ENCODE data around the gene PROKR2.

The PROKR2 gene

DNA sequence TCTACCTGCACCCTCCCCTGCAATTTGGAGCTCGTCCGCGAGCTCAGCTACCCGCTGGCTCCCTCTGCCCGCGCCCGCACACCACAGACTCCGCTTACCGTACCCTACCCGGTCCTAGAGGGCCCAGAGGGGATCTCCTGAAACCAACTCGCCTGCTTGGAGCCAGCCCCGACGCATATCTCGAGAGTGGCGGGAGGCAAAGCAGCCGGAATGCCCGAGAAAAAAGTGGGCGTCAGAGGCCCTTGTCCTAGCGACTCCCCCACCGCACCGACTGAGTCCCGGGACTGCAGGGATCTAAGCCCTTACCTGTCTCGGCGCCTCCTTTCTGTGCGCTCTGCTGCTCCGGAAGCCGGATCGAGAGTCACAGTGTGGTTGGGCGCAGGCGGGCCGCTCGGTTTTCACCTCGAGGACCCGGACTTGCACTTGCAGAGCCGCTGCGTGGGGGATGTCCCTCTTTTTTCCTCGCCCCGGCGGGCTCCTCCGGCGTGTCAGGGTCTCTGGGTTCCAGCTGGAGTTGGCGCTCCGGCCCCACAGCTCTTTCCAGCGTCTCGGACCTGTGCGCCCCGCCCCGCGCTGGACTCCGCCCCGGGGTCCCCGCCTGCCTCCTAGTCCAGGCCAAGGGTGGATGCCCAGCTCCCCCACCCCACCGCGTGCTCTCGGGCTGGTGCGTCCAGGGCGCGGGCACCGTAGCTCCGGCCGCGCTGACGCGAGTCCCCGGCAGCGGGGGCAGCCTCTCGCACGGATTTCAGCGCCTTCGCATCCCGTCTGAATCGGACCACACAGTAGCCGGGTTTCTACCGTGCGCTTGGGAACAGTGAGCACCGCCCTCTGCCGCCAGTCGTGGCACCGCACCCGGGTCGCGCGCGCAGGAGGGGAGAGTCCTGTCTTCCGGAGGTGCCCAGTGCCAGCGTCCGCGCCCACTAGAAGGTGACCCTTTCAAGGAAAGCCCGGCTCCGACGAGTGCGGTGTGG, at the start of gene PROKR2:
Gene PROKR2, minus strand, starts transcription at position 767 of the 971 bp plus-strand sequence. CDS start 2,585 bp downstream, outside the sequence.
- DNase-seq (ENCODE audit: low read depth) = no peak

DNA sequence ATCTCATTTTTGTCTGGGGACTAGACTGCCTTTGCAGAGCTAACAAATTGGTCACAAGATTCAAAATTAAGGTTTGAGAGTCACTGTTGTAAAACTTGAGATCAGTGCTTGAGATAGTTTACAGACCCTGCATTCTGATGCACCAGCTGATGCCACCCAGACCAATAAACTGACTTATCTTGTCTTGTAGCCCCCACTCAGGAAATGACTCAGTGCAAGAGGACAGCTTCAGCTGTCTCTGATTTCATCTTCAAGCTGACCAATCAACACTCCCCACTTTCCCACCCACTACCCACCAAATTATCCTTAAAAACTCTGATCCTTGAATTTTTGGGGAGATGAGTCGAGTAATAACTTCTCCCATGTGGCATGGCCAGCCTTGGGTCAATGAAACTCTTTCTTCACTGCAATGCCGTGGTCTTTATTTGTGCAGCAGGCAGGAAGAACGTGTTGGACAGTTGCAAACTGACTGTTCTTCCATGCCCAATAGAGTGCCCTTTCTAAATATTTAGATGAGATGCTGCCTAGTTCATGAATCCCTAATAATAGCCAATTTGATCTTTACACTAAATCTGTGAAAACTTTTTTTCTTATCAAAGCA, 48.3 kb upstream of the PROKR2 start:
- no peak for DNase-seq (ENCODE audit: low read depth)

DNA sequence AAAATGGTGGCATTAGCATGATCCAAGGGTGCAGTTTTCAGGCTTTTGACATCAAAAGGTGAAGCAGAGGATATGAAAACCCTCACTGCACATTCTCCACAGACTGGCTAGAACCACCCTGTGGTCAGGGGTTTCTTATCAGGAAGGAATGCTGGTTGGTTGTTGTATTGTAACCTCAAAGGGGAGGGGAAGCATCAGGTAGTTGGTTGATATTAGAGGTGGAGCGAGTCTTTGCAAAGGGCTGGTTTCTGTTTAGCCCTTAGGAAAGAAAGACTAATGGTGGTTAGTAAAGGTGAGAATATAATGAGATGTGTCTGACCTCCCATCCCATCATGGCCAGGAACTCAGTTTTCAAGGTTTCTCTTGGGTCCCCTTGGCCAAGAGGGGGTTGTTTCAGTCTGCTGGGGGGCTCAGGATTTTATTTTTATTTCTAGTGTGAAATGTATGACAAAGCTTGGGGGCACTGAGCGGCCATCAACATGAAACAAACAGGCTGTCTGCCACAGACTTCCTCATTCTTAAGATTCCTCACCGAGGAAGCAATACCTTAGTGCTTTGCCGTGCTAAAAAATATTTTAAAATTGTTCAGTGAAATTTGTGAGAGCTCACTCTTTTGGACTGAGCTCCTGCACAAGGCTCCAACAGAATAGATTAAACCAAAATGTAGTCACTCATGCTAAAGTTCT, 47.5 kb upstream of the PROKR2 start:
- no peak for DNase-seq (ENCODE audit: low read depth)

DNA sequence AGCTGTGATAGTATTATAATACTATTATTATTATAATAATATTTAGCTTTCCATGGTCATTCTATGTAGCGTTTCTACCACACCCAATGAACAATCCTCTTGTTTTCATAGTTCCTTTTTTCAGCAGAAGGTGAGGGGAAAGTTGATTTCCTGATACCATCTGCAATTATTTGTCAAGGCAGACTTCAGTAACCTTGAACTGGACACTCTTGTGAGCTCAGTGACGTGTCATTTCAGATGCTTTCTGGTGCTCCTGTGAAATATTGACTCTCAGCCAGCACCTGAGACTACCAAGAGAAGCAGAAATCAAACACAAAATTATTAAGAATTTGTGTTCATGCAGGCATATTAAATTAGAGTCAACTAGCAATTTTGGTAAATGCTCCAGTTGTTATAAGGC, 46.0 kb upstream of the PROKR2 start:
- no peak for DNase-seq (ENCODE audit: low read depth)

DNA sequence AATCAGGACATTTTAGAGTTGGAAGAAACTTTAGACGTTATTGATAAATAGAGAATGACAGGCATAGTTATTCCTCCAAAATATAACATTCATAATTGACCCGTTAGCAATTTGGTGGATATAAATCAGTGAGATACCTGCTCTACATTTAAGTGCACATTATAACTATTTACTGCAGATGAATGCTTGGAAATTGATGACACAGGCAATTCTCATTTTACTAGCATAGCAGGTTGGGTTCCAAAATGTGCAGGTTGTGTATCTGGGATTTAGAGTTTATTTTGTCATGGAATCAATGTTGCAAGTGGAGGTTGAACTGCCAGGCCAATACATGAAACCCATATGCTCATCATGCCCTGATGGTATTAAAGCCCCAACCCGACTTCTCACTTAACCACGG, 44.4 kb upstream of the PROKR2 start:
- no peak for DNase-seq (ENCODE audit: low read depth)

DNA sequence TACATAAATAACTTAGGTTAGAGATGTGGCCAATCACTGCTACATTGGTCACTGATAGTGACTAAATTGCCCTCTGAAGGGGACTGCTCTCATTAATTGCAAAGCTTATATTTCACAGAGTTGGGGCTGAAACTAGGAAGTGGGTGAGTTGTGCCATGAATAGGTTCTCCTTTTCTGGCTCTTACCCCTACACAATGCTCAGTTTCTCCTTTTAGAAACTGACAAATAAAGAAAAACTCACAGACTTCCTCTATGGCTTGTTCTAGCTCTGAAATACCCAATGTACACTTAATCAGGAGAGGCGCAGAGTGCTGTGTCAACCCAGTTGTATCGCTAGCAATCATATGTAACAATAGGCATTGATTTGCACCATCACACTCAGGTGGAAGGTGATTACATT, 41.2 kb upstream of the PROKR2 start:
- no peak for DNase-seq (ENCODE audit: low read depth)

DNA sequence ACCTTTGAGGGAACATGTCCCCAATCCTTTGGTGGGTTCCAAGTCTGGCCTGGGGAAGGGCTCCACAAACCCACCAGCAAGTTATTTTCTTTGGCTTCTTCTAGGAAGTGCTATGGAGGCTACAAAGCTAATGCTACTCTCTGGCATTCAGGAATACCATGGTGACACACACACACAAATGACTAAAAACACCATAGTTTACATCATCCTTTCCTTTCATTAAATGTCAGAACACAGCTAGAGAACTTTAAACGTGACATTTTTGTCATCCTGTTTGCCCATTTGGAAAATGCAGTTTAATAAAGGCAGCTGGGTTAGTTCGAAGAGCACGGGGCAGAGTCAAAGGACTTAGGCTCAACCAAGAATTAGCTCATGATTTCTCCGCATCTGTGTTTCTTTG, 40.2 kb upstream of the PROKR2 start:
- no peak for DNase-seq (ENCODE audit: low read depth)

DNA sequence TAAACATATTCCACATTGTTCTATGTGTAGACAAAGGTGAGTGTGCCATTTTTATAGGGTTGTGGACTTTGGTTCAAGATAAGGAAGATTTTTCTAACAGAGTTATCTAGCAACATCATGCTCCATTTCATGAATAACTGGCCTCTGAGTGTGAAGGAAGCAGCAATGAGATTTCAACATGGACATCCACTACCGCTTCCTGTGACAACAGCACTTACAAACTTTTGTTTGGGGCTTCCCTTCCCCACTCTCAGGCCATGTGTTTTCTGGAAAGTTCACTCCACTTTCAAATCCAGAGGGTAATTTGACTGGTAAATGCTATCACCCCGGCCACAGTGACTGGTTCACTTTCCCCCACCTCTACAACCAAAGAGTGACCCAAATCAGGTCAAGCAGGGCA, 38.1 kb upstream of the PROKR2 start:
- DNase-seq (ENCODE audit: low read depth) = no peak

DNA sequence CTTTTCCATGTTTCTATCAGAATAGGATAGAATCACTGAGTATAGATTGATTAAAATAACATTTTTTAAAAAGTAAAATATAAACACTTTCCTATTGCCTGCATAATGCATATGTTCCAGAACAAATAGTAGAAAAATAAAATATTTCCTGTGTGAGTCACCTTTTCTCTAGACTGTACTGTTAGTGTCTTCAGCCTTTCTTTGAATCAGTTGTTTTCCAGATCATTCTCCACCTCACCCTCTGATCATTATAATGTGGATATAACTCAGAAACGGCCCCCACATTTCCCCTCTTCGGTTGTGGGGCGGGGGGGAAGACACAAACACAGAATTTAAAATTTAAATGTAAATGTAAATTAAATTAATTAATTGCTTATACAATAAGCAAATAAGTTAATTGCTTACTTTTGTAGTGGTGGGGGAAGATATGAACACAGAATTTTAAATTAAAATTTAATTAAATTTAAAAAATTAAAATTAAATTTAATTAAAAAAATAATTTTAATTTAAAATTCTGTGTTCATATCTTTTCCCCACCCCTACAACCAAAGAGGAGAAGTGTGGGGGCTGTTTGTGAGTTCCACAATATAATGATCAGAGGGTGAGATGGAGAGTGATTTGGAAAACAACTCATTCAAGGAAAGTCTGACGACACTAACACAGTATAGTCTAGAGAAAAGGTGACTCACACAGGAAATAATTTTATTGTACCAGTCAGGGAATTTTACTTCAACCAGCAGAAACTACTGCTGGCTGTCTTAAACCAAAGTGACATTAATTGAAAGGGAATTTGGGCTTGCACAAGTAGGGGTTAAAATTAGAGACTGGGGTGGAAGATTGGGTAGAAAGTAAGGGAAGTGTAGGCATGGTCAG, 37.1 kb upstream of the PROKR2 start:
- DNase-seq (ENCODE audit: low read depth) = no peak

DNA sequence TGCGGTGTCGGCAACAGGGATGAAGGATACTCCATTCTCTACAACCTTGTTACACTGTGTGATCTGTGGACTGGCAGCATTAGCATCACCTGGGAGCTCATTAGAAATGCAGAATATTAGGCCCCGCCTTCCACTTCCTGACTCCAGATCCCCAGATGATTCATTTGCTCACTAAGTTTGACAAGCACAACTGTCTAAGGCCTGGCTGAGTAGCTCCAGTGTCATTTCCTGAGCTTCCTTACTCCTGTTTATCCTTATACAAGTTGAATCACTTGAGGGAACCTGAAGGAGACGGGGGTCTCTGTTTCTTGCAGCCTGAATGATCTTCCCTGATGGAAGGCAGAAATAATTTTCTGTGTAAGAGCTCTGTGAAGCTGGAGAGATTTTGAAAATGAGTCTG, 32.7 kb upstream of the PROKR2 start:
- no peak for DNase-seq (ENCODE audit: low read depth)

DNA sequence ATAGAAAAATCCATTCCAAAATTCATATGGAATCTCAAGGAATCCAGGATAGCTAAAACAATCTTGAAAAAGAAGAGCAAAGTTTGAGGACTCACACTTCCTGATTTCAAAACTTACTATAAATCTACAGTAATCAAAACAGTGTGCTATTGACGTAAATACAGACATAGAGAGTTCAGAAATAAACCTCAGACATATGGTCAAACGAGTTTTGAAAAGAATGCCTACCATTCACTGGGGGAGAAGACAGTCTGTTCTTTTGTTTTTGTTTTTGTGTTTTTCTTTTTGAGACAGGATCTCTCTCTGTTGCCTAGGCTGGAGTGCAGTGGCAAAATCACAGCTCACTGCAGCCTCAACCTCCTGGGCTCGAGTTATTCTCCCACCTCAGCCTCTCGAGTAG, 25.3 kb upstream of the PROKR2 start:
- DNase-seq (ENCODE audit: low read depth) = no peak

DNA sequence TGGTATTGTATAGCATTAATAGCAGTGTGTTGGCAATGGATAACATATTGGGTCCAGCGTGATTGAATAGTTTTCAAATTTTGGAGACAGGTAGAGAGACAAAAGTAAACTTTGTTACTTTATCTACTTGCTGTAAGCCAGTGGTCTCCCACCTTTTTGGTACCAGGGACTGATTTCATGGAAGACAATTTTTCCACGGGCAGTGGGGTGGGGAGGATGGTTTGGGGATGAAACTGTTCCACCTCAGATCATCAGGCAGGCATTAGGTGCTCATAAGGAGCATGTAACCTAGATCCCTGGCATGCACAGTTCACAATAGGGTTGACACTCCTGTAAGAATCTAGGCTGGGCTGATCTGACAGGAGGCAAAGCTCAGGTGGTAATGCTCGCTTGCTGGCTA, 14.6 kb upstream of the PROKR2 start:
- no peak for DNase-seq (ENCODE audit: low read depth)

DNA sequence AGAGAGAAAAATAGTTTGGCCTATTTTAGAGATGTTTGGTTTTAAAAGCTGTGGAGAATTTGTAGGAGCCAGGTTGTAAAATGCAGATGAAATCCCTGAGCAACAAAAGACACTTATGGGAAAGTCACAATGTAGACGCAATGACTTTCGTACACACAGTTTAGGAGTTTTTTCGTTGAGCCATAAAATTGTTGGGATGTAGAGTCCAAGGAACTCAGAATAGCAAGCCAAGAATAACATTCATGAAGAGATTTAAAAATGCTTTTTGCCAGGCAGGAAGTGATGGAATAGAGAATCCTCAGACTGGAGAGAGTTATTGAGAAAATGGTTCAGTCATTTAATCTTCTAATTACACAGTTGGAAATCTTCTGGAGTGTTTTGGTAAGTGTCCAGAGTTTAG, 11.5 kb upstream of the PROKR2 start:
- DNase-seq (ENCODE audit: low read depth) = no peak

DNA sequence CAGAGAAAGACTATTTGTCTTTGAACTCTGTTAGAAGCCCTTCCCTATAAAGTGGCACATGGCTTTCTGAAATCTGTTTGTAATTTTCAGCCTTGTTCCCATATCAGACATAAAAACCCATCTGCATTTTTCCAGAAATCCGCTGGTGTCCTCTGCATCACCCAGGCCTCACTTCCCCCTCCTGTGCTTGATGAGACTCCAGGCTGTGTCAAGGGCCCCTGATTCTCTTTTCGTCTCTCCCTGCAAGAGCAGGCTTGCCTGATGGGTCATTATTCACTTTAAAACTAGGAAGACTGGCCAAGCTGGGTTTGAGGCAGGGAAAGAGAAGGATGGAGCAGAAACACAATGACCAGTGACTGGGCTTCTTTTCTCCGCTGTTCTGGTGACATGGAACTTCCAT, 10.6 kb upstream of the PROKR2 start:
- DNase-seq (ENCODE audit: low read depth) = no peak

DNA sequence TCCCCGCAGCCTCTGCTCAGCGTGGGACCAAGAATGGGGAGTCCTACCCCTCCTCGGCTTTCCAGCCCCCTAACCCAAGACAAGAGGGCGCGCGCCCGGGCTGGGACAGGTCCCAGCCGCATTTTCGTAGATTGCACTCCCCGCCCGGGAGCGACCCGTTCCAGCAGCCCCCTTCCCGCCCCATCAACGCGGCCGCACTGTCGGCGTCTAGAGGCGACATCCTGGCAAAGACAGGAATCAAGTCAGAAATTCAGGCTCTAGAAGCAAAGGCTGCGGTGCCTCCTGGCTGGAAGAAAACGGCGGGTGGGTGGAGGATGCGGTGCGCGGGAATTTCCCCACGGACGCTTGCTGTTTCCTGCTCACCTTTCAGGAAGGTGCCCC, 957 bp downstream of the PROKR2 start:
- no peak for DNase-seq (ENCODE audit: low read depth)

DNA sequence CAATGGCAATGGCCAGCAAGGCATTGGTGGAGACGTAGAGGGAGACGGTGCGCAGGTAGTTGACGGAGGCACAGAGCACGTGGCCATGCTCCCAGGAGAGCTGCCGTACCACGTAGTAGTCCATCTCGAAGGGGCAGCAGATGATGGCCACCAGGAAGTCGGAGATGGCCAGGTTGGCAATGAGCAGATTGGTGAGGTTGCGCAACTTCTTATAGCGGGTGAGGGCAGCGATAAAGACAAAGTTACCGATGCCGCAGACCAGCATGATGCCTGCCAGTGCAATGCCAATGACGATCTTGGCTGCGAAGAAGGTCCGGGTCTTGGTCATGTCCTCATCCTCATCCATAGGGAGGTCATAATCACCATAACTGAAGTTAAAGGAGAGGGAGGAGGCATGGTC, 2.8 kb downstream of the PROKR2 start:
- no peak for DNase-seq (ENCODE audit: low read depth)

DNA sequence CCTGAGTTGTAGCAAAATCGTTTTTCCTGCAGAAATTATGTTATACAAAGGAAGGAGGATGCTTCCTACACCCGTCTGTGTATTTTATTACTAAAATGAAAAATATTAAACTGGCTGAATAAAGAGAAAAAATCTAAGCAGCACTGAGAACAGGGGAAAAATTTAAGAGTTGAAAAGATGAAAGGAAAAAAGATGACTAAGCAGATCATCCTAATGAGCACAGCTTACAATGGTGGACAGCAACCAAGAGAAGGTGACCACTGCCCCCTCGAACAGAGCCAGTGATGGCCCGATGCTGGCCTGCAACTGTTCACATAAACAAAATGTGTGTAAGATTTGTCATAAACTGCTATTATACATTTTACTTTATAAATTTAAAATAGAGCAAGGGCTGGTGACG, 4.2 kb downstream of the PROKR2 start:
- no peak for DNase-seq (ENCODE audit: low read depth)

DNA sequence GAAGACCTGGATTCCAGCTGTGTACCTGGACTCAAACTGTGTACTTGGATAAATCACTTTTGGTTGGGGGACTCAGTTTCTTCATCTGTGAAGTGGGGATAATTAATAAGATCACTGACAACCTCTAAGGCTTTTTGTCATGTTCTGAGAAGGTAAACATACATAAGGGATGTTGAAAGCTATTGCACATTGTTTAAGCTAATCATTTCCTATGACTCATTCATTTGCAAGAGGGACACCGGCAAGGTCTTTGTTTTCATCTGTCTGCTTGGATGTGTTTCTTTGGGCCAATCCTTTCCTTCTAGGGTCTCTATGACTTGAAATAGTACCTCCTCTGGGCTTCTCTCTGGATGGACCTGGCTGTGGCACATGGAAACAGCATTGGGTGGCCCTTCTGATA, 6.8 kb downstream of the PROKR2 start:
- DNase-seq (ENCODE audit: low read depth) = no peak

DNA sequence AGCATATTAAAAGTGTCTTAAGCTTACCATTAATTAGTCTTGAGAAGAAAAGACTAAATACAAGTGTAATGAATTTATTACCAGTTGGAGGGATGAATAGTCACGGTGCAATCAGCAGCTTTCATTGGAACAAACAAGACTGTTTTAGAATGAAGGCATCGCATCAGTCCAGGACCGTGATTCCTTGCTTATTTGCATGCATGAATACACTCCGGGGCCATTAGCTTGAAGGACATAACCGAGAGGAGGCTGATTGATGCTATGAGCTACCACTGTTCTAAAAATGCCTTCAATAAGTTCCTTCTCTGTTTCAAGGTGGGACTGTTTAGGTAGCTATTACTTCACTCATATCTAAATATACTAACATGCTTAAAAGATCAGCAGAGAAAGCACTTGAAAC, 17.9 kb downstream of the PROKR2 start:
- DNase-seq (ENCODE audit: low read depth) = no peak

DNA sequence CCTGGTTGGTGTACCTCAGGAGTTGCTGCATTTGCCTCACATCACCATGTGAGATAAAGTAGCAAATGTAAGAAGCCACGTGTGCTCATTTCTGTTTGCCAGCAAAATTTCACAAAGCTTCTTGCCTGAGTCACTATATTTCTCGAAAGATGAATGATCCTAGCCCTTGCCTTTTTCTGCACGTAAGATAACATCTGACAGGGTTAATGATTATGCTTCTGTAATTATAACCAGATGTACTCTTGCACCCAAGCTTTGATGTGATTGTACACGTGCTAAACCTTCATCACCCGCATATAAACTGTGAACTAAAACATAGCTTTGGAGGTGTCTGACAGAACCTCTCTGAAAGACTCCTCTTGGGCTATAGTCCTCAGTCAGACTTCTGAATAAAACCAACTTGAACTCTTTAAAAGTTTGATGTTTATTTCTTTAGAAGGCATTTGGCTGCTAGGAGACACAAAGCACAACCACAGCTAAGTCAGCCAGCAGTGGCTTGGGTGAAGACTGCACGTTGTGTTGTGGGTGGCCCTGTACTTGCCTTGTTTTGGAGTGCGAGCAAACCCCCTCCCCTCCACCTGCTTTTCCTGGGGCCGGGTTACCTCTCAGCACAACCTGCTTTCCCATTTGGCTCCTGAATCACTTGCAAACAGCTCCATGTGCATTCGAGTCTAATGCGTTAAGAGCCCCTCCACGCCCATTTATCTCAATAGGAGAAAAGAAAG, 19.3 kb downstream of the PROKR2 start:
- no peak for DNase-seq (ENCODE audit: low read depth)

DNA sequence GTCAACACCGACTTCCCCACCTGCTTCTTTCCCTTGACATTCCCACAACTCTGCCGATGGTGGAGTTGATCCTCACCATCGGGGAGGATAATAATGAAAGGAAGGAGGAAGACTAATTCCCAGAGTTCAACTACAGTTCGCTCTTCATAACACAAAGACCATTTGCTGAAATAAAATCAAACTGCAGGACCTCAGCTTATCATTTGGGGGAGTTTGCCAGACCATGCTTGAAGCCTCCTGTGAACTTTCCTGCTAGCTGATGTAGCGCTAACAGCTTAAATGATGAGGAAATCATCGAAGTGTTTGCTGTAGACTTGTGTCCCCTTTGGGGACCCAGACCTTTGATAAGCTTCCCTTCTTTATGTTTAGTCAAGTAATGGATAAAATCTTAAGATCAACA, 26.2 kb downstream of the PROKR2 start:
- DNase-seq (ENCODE audit: low read depth) = no peak

Measured in stimulated activated CD8-positive, alpha-beta memory T cell treated with anti-CD3 and anti-CD28 coated beads, Interleukin-15, amount 100 ng/mL, for 1 hour (primary cell).